HPDE6-E6E7 (cell line): ENCODE measurements around the gene CAPN3.

ENCODE experiments used
- DNase-seq: peaks from one replicate; pipeline ENCODE4 v3.0.0; 2011; ENCODE audit warnings: missing footprints; ENCODE audit errors: extremely low spot score

The CAPN3 gene

GRCh38 chr15:42453826-42454225, 94.5 kb downstream of the CAPN3 start:
- DNase-seq = no peak

DNA sequence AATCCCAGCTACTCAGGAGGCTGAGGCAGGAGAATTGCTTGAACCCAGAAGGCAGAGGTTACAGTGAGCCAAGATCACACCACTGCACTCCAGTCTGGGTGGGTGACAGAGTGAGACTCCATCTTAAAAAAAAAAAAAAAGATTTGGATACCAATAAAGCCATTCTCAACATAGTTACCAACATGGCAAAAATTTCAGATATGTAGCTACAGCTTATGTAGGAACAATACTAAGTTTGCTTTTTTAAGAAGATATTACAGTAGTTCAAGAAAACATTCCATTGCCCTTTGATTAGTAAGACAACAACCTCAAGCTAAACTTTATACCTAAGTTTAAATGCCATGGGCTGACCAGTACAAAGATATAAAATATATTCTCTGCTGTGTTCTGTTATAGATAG, 97.2 kb downstream of the CAPN3 start:
- DNase-seq = no peak

DNA sequence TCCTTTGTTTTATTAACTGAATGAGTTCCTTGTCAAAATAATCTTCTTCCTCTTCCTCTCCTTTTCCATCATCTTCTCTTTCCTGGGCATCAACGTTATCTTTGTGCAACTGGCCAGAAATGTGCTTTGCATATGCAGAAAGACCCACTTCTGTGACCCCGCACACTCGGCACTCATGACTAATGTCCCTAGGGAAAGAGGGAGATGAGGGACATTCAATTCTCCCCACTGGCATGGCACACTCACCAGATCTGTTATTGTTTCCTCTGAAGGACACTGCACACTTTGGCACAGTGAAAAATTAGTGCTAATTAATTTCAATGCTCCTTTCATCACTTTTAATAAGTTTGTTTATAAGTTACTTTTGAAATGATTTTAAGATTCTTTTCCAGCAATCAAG, 97.7 kb downstream of the CAPN3 start:
- DNase-seq = no peak

GRCh38 chr15:42457445-42458442, 98.4 kb downstream of the CAPN3 start:
- no peak for DNase-seq

GRCh38 chr15:42461261-42461660, 102.0 kb downstream of the CAPN3 start:
- DNase-seq = no peak
